HG03097 (cell line): ENCODE data around the gene CXCL3.

Experiments
- ATAC-seq: cut with Tn5 transposase; IDR thresholded peaks from one replicate; pipeline ENCODE4 v1.9.1; 2021; ENCODE audit not compliant: unreplicated experiment, low FRiP score

Gene CXCL3

DNA sequence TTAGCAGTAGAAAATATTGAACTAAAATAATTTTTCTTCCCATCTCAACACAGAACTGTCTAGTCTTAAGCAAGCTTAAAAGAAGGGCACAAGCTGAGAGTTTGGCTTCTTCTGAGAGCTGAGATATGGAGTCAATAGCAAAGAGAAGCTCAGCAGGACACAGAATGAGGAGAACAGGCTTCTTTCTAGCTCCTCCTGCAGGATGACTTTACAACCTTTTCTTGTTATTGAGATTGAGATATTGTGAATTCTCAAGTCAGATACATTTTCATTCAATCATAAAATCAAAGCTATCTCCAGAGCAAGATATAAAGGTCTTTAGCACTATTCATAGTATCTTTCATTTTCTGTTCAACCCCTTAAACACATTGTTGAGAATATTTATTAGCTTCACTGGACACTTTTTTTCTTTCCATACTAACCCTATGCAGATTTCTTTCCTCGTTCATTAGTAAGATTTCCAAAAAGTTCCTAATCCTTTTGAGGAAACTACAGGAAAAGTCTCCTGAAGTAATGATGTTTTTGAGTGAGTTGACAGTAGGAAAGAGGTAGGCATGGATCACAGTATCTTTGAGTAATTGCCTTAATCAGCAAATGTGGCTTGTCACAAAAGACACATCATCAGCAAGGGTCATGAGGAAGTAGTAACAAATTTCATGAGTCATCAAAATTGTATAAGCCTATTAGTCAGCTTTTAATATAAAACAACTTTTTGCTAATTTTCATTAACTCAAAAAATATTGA lies 17.8 kb upstream of the CXCL3 start:
- ATAC-seq = no peak

DNA sequence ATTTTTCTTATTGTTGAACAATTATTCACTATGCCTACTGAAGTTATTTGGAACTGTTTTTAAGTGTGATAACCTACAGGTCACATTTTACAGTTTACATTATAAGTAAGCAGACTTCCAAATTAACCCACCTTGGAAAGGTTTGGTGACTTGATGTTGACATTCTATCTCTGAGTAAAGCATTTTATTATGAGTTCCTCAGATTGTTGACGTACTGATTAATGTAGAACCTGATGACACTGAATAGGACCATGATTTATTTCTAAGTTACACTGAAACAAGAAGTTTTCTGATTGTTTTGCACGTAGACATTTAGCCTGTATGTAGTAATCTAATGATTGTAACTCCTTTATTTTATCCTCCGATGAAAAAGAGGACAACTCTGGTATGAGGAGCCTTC lies 17.0 kb upstream of the CXCL3 start:
- ATAC-seq = no peak

DNA sequence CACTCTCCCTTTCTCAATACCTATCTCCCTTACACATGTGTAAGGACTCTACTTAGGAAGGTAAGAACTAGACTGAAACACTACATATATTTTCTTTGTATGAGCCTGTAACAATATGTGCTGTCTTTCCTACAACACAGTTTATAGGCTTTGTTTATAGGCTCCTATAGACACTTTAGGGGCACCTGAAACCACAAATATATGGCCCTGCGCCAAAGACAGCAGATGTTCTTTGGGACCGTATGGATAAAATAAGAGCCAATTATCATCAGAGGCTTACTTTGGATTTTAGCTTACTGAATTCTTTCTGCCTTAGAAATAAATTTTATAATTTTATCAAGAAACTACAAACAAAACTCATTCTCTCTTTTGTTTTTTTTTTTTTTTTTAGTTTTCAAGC lies 16.6 kb upstream of the CXCL3 start:
- no peak for ATAC-seq

DNA sequence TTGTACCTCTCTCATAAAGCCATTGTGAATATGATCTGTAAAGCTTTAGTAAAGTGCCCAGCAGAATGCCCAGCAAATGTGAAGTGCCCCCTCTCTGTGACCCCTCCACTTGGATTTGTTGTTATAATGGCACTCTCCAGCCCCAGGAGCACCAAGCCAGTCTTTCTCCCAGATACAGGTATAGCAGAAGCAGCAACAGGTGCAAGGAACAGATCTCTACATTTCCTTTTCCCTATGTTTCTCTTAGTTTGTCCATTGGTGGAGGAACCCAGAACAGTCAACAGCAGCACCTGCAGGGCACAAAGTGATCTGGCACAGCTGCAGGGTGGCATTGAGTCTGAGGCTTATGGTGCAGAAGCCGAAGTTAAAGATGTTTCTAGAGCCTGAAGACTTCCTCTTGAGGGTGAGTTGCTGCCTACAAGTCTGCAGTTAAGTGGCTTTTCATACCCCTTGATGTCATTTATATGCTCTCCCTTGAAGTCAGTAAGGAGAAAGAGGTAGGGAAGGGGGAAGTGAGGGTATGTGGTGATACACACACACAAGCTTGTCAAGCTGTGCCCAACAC lies 16.1 kb upstream of the CXCL3 start:
- ATAC-seq = no peak

DNA sequence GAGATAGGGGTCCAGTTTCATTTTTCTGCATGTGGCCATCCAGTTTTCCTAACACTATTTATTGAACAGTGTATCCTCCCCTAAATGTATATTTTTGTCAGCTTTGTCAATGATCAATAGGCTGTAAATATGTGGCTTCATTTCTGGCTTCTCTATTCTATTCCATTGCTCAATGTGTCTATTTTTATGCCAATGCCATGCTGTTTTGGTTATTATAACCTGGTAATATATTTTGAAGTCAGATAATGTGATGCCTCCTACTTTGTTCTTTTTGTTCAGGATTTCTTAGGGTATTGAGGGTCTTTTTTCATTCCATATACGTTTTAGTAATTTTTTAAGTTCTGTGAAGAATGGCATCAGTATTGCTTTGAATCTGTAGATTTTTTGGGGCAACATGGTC lies 8.7 kb upstream of the CXCL3 start:
- ATAC-seq = no peak

DNA sequence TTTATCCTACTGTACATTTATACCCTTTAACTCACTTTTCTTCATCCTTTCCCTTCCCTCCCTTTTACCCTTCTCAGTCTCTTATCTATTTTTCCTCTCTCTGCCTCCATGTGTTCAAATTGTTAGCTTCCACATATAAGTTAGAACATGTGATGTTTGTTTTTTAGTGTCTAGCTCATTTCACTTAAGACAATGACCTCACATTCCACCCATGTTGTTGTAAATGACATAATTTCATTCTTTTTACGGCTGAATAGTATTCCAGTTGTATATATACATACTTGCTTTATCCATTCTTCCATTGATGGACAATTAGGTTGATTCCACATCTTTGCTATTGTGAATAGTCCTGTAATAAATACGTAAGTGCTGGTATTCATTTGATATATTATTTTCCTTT lies 7.3 kb upstream of the CXCL3 start:
- no peak for ATAC-seq

DNA sequence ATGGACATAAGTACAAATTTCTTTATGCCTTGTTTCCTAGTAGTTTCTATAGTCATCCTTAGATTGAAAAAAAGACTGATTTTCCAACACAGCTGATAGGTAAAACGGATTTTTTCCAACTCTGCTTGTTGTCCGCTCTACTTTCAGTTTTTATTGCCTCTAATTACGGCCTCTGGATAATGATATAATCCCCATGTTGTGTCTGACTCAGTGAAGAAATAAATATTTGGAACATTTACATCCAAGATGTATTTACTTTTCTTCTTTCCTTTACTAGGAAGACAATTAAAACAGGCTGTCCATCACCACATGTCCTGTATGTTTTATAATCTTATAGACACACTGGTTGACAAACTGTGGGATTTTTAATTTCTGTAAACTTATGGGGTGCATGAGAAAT lies 6.8 kb upstream of the CXCL3 start:
- no peak for ATAC-seq

DNA sequence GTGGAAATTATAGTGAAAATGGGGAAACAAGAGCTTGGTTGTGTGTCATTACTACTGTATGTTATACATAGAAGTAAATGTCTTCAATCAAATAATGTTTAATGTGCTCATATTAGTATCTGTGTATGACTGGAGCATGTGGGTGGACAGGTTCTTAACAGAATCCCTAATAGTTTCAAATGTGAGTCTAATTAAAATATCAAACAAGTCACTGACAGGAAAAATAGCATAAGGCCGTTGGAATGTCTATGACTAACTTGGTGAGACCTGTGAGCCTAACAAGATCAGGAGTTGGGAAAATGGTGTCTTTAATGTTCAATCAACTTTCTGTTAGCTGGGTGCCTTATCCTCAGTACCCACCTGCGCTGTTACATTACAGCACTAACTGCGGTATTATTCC lies 6.2 kb upstream of the CXCL3 start:
- ATAC-seq = no peak

DNA sequence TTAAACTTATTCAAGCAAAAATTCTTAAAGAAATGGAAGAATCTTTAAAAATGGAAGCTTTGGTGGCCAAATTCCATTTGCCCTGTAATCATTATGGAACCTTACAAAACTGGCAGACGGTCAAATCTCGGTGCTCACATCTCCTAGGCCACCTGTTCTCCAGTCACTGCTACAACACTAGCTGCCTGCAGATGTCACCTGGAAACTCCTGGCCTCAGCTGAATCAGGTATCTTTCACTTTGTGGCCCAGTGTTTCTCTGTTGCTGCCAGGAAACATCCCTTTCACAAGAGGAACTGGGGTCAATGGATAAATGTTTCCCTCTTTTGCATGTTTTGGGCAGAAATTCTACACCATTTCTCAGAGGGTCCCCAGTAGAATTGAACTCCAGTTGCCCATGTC lies 4.2 kb upstream of the CXCL3 start:
- no peak for ATAC-seq

DNA sequence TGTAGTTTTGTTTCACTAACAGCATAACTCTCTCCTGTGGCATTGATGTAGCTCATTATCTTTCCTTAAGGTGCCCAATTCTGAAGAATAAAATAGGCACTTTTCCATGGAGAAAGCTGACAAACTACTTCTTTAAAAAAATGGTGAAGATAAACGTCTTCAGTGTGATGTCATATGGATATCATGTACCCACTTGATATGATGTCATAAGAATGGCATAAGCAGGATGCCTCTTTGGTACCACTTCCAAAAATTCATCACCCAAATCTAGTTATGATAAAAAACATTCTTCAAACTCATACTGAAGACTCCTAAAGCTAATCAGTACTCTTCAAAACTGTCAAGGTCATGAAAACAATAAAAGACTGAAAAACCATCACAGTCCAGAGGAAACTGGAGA lies 2.9 kb upstream of the CXCL3 start:
- ATAC-seq = no peak

DNA sequence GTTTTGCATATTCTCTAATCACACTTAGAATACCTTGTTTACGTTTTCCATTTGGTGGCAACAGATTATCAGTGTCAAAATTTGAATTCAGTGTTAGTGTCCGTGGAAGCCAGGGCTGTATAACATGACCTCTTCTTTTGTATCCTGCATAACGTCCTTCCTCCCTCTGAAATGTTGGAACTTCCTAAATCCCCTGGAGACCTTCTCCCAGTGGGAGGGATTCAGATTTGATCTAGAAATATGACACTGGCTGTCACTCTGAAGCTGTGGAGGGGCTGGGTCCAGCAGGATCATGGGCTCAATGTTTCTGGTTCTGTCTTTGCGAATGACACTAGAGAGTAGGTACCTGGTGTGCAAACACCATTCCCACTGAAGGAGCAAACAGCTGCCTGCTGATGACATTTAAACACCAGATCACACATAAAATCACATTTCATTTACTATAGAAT lies 850 bp upstream of the CXCL3 start:
- no peak for ATAC-seq

DNA sequence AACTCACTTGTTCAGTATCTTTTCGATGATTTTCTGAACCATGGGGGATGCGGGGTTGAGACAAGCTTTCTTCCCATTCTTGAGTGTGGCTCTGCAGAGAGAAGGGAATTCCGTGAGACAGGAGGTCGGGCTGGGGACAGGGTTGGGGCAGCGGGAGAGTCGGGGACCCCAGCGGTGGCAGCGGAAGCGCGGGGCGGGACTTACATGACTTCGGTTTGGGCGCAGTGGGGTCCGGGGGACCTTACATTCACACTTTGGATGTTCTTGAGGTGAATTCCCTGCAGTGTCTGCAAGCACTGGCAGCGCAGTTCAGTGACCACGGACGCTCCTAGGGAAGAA lies 434 bp downstream of the CXCL3 start:
- no peak for ATAC-seq

DNA sequence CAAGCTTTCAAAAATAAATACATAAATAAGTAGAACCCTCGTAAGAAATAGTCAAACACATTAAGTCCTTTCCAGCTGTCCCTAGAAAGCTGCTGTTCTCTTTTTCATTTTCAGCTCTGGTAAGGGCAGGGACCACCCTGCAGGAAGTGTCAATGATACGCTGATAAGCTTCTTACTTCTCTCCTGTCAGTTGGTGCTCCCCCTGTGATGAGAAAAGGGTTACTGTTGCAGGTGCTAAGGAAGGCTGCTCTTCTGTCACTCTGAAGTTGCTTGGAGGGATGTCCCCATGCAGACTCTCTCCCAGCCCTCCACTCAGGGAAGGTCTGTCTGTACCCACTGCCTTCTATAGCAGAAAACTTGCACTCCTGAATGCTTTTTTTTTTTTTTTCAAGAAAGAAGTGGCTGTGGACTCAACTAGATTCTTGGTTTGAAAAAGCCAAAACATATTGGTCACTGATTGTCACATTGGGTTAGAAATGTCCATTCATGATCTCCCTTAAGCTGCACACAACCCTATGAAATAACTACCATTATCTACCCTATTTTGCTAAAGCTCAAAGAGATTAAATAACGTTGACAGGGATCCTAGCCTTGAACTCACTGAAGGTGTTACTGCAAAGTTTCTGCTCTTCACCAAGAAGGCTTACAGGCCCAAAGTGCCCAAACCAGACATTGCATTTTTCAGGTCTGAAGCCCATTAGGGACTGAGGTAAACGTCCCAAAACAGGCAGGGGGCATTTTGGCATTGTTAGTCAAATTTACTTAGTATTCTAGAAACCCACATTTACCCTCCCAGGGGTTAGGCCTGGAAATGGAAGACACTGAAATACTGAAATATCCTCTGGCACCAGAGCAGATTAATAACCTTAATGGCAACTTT lies 1.2 kb downstream of the CXCL3 start:
- ATAC-seq = no peak

DNA sequence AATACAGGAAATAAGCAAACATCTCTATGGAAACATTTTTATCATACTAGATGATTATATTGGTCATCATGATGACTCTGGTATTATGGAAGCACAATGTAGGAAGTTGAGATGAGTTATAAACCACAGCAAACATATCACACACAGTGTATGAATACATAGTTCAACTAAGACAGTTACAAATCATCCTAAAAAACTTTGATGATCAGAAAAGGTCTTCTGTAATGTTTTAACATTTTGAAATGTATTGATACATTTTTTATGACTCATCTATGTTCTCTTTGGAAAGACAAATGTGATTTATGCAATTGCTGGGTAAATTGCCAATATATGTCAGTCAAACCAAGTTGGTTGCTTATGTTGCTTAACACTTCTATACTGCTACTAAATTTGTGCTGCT lies 4.8 kb downstream of the CXCL3 start:
- no peak for ATAC-seq

DNA sequence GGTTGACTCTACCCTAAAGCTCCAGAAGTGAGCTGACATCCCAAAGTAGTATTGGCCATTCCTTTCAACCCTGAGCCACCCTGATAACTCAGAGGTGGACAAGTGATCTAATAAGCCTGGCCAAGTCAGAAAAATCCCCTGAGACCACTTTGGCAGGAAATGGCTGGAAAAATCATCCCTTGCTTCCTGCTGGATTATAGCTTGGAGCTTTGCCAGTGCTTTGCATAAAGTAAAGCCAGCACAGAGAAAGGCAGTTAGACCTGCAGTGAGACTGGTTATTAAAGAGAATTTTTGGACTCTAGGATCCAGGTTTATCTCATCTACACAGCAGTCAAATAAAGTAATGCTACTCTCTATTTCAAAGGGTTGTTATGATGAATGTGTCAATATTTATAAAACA lies 6.4 kb downstream of the CXCL3 start:
- ATAC-seq = no peak

DNA sequence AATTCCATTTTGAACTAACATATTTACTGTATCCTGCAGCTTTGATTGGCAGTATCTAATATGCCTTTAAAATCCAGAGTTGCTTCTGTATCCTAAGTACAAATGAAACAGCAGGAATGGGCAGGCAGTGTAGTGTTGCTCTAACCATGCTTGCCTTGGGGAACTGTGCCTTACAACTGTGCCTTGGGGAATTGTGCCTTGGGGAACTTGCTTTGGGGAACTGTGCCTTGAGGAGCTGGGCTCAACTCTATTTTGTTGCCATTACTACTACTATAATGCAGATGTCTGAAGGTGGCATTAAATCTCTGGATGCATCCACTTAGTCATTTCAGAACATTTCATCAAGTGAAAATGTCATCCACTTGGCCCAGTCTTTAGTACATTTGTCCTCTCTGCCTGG lies 6.9 kb downstream of the CXCL3 start:
- no peak for ATAC-seq

DNA sequence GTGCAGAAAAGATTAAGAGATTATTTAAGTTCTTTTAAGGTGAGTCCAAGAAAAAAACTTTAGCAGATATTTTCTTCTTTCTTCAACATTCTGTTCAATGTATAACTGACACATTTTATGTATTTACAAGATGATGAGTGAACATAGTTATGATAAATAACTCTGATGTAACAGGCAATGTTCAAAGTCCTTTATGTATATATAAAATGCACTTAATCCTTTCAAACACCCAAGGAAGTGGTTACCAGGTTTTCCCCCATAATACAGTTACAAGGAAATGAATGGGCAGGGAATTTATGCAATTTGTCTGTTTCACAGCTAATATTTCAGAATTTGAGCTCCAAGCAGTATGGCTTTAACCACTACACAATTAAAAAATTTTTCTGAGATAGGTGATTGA lies 8.2 kb downstream of the CXCL3 start:
- ATAC-seq = no peak

DNA sequence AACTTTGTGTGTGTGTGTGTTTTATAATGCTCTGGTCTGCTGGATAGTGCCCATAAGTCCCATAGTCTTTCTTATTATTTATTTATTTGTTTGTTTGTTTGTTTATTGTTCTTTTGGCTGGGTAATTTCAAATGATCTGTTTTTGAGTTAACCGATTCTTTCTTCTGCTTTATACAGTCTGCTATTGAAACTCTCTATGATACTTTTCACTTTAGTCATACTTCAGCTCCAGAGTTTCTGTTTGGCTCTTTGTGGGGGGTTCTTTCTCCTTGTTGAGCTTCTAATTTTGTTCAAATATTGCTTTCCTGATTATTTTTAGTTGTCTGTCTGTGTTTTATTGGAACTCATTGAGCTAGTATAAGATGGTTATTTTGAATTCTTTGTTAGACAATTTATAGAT lies 10.0 kb downstream of the CXCL3 start:
- no peak for ATAC-seq

DNA sequence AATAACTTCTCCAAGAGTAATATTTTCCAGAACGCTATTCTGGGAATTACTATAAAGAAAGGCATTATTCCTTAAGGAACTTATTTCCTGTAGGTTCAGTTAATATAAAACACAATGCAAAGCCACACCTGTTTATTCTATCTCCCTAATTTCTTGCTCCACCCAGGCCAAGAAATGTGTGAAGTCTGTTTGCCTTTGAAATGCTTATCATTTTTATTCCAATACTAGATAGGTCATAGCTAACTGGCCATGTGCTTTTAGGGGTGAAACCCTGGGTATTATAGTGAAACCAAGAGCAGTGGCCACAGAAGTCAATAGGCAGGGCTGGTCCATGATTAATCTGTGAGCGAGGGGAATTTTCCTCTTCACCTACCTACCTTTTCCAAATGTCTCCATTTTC lies 14.8 kb downstream of the CXCL3 start:
- ATAC-seq = no peak

DNA sequence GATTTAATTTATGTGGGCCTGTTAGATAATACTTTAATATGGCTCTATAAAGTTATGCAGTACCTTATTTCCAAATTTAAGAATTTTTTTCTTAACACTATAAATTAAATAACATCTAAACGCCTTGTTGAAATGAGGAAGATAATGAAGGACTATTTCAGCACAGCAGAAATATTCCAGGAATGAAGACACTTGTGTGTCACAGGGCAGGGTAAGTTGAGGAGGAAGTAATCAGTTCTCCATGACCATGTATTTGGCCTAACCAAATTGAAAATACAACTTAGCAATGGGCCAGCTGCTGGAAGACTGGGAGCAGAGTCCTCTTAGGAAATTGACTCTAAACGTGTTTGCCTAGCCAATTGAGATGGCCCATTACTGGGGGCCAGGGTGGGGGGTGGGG lies 16.9 kb downstream of the CXCL3 start:
- ATAC-seq = no peak

DNA sequence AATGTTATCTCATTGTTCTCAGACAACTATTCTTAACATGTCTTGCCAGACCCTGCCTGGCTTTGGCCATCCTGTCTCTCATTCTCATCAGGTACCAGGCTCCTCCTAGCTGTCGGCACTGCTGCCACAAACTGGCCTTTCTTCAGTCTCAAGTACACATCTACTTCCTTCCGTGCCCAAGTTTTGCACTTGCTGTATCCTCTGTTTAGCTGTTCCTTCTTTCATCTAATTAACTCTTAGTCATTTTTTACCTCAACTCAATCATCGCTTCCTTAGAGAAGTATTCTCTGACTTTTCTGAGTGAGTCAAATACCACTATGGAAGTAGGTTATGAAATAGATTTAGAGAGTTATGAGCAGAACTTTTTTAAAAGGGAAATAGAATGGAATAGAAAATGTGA lies 19.7 kb downstream of the CXCL3 start:
- no peak for ATAC-seq

DNA sequence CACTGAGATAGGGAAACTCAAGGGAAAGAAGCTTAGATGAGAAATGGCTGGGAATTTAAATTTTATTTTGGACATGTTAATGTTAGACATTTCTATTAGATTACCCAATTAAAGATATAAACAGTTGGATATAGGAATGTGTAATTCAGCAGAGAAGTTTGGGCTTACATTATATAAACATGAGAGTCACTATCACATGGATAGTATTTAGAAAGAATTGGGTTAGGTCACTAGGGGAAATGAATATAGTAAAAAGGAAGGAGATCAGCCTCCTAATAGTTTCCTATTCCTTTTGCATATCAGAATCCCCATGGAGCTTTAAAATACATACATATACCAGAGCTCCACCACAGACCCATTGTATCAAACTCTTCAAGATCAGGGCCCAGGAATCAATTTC lies 20.4 kb downstream of the CXCL3 start:
- no peak for ATAC-seq
